ENCODE data around the gene TRAF4. TPM values are rescaled to one million over a fixed set of nuclear protein-coding genes. Genes with fewer than 3 reads are reported as not detected.

The TRAF4 gene
- total RNA-seq, 1 experiment from 2014 or later = 38.4 TPM

GRCh38 chr17:28744972-28745785 lies 1.4 kb downstream of the TRAF4 start:
- no peaks in the 10 kb centered on the region for H3K9me3 ChIP-seq (replicated peaks)
- peaks cover 55% of the 10 kb centered on the region for H3K36me3 ChIP-seq
- H3K27me3 ChIP-seq (replicated peaks) = no peaks in the 10 kb centered on the region
- DNase-seq (ENCODE audit: low read depth in 1 of 2, low spot score in 2 of 2) = peak; percentile 68 to 84
- H3K4me3 ChIP-seq = peak overlapping the region; percentile 61
- H3K27ac ChIP-seq = peak overlapping the region; percentile 87
- H3K4me1 ChIP-seq (replicated peaks) = peaks cover 25% of the 10 kb centered on the region

DNA sequence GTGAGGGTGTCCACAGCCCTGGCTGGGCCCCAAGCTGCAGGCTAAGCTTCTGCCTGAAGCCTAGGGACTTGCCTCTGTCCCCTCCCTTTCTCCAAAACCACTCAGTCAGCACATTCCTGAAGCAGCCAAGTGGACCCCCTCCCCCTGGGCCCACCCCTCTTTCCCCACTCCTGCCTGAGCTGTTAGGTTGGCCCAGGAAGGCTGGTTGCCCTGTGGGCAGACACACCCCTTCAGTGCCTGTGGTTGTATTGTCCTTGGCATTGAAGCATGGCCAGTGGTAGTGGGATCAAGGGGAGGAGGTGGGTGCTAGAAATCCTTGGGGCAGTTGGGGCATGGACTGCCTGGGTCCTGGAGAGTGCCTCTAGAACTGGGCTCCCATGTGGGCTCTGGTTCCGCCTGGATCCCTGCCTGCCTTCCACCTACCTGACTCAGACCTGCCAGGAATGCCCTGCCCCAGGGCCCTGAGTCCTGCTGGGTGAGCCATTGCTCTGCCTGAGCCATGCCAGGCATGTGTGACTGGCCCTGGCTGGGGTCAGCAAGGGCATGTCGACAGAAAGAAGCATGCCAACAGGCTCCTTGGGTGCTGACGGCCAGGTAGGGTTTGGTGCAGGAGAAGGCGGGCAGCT lies 2.1 kb downstream of the TRAF4 start:
- Histone ChIP-seq H3K9me3 (replicated peaks) (no peaks in the 10 kb centered on the region), H3K27me3 (replicated peaks) (no peaks in the 10 kb centered on the region), H3K27ac (no peak overlapping the region), H3K36me3 (peaks cover 63% of the 10 kb centered on the region), H3K4me3 (peak overlapping the region; percentile 61), H3K4me1 (replicated peaks) (peaks cover 25% of the 10 kb centered on the region)
- DNase-seq (ENCODE audit: low read depth in 1 of 2, low spot score in 2 of 2) = no peak

DNA sequence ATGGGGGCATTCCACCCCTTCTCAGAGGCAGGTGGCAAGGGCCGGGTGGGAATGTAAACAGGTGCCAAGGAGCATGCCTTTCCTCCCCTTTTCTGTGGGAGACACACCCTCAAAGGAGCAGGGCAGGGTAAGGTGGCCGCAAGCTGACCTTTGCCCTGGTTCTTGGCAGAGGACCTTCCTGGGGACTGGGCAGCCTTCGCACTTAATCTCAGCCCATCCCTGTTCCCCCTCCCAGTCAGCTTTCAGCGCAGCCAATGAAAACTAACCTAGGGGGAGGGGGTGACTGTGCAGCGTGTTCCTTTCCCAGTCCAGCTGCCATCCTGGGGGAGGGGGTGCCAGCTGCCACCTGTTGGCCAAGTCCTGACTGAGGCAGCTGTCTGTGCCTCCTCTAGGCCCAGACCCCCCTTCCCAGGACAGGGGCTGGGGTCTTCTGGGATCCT lies 2.8 kb downstream of the TRAF4 start:
- no peaks in the 10 kb centered on the region for H3K9me3 ChIP-seq (replicated peaks)
- H3K27ac ChIP-seq = no peak overlapping the region
- H3K36me3 ChIP-seq = peaks cover 70% of the 10 kb centered on the region
- no peak for DNase-seq (ENCODE audit: low read depth in 1 of 2, low spot score in 2 of 2)
- H3K4me1 ChIP-seq (replicated peaks) = peaks cover 25% of the 10 kb centered on the region
- no peak overlapping the region for H3K4me3 ChIP-seq
- H3K27me3 ChIP-seq (replicated peaks) = no peaks in the 10 kb centered on the region

DNA sequence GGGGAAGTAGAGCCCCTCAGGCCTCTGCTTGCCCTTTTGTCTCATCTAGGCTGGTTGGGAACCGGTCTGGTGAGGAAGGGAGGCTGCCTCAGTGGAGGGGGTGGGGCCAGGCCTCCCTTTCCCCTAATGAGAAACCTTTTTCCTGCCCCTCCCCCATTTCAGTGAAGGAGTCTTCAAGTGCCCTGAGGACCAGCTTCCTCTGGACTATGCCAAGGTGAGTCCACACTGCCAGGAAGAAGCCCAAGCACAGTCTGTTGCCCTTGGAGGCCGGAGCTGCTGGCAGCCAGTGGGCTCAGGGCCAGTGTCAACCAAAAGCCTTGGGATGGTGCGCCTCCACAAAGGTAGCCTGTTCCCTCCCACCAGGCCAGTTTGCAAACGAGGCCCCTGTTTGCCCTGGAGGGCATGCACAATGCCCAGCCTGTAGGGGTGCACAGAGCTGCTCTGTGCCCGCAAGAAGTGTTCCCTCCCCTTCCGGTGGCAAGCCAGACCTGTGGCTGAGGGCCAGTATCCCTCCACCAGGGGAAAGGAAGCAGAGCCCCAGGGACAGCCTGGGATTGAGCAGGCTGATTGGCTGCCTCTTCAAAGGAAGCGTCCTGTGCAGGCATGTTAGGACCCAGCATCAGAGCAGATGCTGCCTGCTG lies 3.4 kb downstream of the TRAF4 start:
- Histone ChIP-seq H3K4me3 (no peak overlapping the region), H3K36me3 (peaks cover 74% of the 10 kb centered on the region)
- DNase-seq (ENCODE audit: low read depth in 1 of 2, low spot score in 2 of 2) = no peak

DNA sequence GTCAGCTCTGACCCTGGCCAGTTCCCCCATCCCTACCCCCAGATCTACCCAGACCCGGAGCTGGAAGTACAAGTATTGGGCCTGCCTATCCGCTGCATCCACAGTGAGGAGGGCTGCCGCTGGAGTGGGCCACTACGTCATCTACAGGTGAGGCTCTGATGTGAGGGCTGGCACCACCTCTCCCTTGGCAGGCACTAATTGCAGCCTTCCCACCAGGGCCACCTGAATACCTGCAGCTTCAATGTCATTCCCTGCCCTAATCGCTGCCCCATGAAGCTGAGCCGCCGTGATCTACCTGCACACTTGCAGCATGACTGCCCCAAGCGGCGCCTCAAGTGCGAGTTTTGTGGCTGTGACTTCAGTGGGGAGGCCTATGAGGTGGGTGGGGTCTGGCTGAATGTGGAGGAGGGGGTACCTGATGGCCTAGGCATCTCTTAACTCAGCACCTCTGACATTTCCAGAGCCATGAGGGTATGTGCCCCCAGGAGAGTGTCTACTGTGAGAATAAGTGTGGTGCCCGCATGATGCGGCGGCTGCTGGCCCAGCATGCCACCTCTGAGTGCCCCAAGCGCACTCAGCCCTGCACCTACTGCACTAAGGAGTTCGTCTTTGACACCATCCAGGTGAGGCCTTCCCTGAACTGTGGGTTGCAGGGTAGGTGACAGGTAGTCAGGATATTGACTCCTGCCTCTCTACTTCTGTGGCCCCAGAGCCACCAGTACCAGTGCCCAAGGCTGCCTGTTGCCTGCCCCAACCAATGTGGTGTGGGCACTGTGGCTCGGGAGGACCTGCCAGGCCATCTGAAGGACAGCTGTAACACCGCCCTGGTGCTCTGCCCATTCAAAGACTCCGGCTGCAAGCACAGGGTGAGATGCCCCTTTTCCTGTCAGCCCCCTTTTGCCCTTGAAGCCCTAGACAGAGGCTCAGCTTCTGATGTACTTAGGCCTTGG lies 4.3 kb downstream of the TRAF4 start:
- H3K4me1 ChIP-seq (replicated peaks) = peaks cover 18% of the 10 kb centered on the region
- H3K9me3 ChIP-seq (replicated peaks) = no peaks in the 10 kb centered on the region
- no peak overlapping the region for H3K4me3 ChIP-seq
- H3K36me3 ChIP-seq = peaks cover 78% of the 10 kb centered on the region
- no peak overlapping the region for H3K27ac ChIP-seq
- DNase-seq (ENCODE audit: low read depth in 1 of 2, low spot score in 2 of 2) = no peak
- no peaks in the 10 kb centered on the region for H3K27me3 ChIP-seq (replicated peaks)

More for the DNA sequence above, 3.4 kb downstream of the TRAF4 start:
- Histone ChIP-seq H3K4me1 (replicated peaks) (peaks cover 25% of the 10 kb centered on the region), H3K9me3 (replicated peaks) (no peaks in the 10 kb centered on the region), H3K27ac (no peak overlapping the region), H3K27me3 (replicated peaks) (no peaks in the 10 kb centered on the region)

- peaks cover 78% of the 10 kb centered on the region for H3K36me3 ChIP-seq
Measured at GRCh38 chr17:28748852-28749515, 5.2 kb downstream of the TRAF4 start.

GRCh38 chr17:28749516-28750177 lies 5.8 kb downstream of the TRAF4 start:
- Histone ChIP-seq H3K4me1 (replicated peaks) (peaks cover 10% of the 10 kb centered on the region), H3K27me3 (replicated peaks) (no peaks in the 10 kb centered on the region), H3K36me3 (peaks cover 75% of the 10 kb centered on the region), H3K4me3 (no peak overlapping the region), H3K9me3 (replicated peaks) (no peaks in the 10 kb centered on the region), H3K27ac (no peak overlapping the region)
- no peak for DNase-seq (ENCODE audit: low read depth in 1 of 2, low spot score in 2 of 2)

More at GRCh38 chr17:28748852-28749515, 5.2 kb downstream of the TRAF4 start:
- Histone ChIP-seq H3K4me1 (replicated peaks) (peaks cover 10% of the 10 kb centered on the region), H3K27me3 (replicated peaks) (no peaks in the 10 kb centered on the region), H3K4me3 (no peak overlapping the region), H3K27ac (no peak overlapping the region), H3K9me3 (replicated peaks) (no peaks in the 10 kb centered on the region)
- DNase-seq (ENCODE audit: low read depth in 1 of 2, low spot score in 2 of 2) = no peak

GRCh38 chr17:28750178-28751047 lies 6.6 kb downstream of the TRAF4 start:
- no peak overlapping the region for H3K27ac ChIP-seq
- peaks cover 14% of the 10 kb centered on the region for H3K4me1 ChIP-seq (replicated peaks)
- peak; percentile 74 to 93 for DNase-seq (ENCODE audit: low read depth in 1 of 2, low spot score in 2 of 2)
- H3K9me3 ChIP-seq (replicated peaks) = no peaks in the 10 kb centered on the region
- no peak overlapping the region for H3K4me3 ChIP-seq
- peaks cover 72% of the 10 kb centered on the region for H3K36me3 ChIP-seq
- no peaks in the 10 kb centered on the region for H3K27me3 ChIP-seq (replicated peaks)

- peaks cover 10% of the 10 kb centered on the region for H3K4me1 ChIP-seq (replicated peaks)
- H3K4me3 ChIP-seq = no peak overlapping the region
- no peaks in the 10 kb centered on the region for H3K9me3 ChIP-seq (replicated peaks)
- H3K36me3 ChIP-seq = peaks cover 61% of the 10 kb centered on the region
- no peak overlapping the region for H3K27ac ChIP-seq
- no peaks in the 10 kb centered on the region for H3K27me3 ChIP-seq (replicated peaks)
- DNase-seq (ENCODE audit: low read depth in 1 of 2, low spot score in 2 of 2) = no peak
Measured at GRCh38 chr17:28751600-28752366, 8.0 kb downstream of the TRAF4 start.

DNA sequence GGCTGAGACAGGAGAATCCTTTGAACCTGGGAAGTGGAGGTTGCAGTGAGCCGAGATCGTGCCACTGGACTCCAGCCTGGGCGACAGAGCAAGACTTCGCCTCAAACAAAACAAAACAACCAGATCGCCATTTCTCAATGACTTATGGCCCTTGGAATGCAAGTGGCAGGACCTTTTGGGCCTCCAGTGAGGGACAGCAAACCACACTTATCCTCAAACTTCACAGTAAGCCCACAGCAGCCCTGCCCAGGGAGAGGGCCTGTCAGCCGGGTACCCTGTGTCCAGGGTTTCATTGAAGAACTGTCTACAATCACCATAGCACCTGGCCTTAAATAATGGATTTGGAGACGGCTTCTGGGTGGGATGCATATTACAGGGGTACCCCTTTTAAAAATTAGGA lies 11.7 kb downstream of the TRAF4 start:
- H3K36me3 ChIP-seq = peaks cover 50% of the 10 kb centered on the region
- H3K4me1 ChIP-seq (replicated peaks) = peaks cover 10% of the 10 kb centered on the region
- H3K27ac ChIP-seq = no peak overlapping the region
- DNase-seq (ENCODE audit: low read depth in 1 of 2, low spot score in 2 of 2) = peak in 1 of 2 experiments; percentile 22
- no peak overlapping the region for H3K4me3 ChIP-seq
- no peaks in the 10 kb centered on the region for H3K9me3 ChIP-seq (replicated peaks)
- no peaks in the 10 kb centered on the region for H3K27me3 ChIP-seq (replicated peaks)

DNA sequence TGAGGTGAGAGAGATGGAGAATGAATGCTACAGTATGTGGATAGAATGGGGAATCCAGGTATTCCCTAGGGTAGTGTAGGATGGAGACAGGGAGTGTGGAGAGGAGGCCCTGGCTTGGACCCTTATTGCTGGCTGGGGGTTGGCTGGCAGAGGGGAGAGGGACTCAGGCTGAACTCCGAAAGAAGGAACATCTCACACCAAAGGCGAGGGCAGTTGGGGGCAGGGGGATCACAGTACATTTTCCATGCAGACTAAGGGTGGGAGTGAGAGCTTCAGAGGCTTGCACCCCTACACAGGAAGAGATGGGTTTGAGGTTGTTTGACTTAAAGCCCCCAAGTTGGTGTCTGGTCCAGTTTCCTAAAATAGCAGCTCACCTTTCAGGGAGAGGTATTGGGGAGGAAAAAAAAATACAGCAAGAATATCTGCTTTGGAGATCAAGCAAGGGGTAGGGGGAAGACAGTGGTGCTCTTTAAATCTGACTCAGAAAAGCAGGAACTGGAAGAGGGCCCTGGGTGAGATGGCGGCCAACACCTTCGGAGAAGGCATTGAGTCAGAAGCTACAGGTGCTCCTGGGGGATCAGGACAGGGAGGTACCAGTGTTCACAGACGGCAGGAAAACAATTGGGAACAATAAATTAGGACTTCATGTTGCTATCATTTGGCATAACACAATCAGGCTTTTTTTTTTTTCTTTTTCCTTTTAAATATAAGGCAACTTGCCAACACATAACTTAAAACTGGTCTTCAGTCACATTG lies 12.4 kb downstream of the TRAF4 start:
- no peaks in the 10 kb centered on the region for H3K9me3 ChIP-seq (replicated peaks)
- no peak overlapping the region for H3K4me3 ChIP-seq
- no peaks in the 10 kb centered on the region for H3K27me3 ChIP-seq (replicated peaks)

More for the DNA sequence above, 12.4 kb downstream of the TRAF4 start:
- DNase-seq (ENCODE audit: low read depth in 1 of 2, low spot score in 2 of 2) = no peak
- Histone ChIP-seq H3K4me1 (replicated peaks) (peaks cover 10% of the 10 kb centered on the region), H3K27ac (no peak overlapping the region), H3K36me3 (peaks cover 42% of the 10 kb centered on the region)
